Body of pancreas (tissue), 4 donors: ENCODE results near the gene IQGAP2. TPM values are rescaled to one million over a fixed set of nuclear protein-coding genes. Genes with fewer than 3 reads are reported as not detected.

ENCODE experiments used
- ATAC-seq: fragments of 150-250 bp; one replicate; pipeline ENCODE4 v1.9.1; 2016
- DNase-seq, 4 donors: peaks; one replicate each; pipeline ENCODE4 v3.0.0-alpha.2; 2019
- H3K27ac ChIP-seq, 4 donors: fragments of 200-600 bp; sonication (generic); 1 replicate in 3 of 4; 2 replicates in 1 of 4; pipeline versions ENCODE4 v1.5.1 to v1.6.1; 2016 to 2019; ENCODE audit warnings: mild to moderate bottlenecking in 1 of 4, mixed read lengths in 1 of 4, moderate library complexity in 1 of 4
- H3K27me3 ChIP-seq, 2 donors: fragments of 200-600 bp; sonication (generic); one replicate each; pipeline ENCODE4 v1.6.0; 2016; ENCODE audit warnings: mild to moderate bottlenecking in 1 of 2
- H3K36me3 ChIP-seq, 2 donors: fragments of 200-600 bp; sonication (generic); replicated peaks in 1 of 2; 2 replicates each; pipeline ENCODE4 v1.5.1; 2016; ENCODE audit warnings: low read depth in 2 of 2; ENCODE audit not compliant: insufficient read depth in 1 of 2
- H3K4me1 ChIP-seq: fragments of 200-600 bp; sonication (generic); one replicate; pipeline ENCODE4 v1.6.0; 2016
- H3K4me3 ChIP-seq, 2 donors: fragments of 200-600 bp; sonication (generic); 1 replicate in 1 of 2; 2 replicates in 1 of 2; pipeline ENCODE4 v1.5.1; 2016 to 2019
- H3K9me3 ChIP-seq, 3 donors: fragments of 200-600 bp; sonication (generic); 1 replicate in 2 of 3; 2 replicates in 1 of 3; pipeline ENCODE4 v1.5.1; 2016
- CTCF ChIP-seq, 7 experiments: fragments of 450-650 bp in 4 of 7; fragments of 200-600 bp in 3 of 7; sonication (generic) in 3 of 7; IDR thresholded peaks; one replicate each; pipeline ENCODE4 v1.5.1; 2016 to 2019; ENCODE audit warnings: antibody characterized with exemption in 7 of 7
- POLR2A ChIP-seq, 3 donors: fragments of 450-650 bp; IDR thresholded peaks; one replicate each; pipeline ENCODE4 v1.6.1; 2016; ENCODE audit warnings: antibody characterized with exemption in 3 of 3, mild to moderate bottlenecking in 2 of 3
- WGBS, 2 donors: methylation state at CpG; one replicate each; pipeline ENCODE4 v1.1.5; 2017; 5-methylcytosine and 5-hydroxymethylcytosine counted together
- intact Hi-C: fragments of 100-400 bp; cut with DNase I; formaldehyde crosslinking; loops from one replicate; pipeline ENCODE4 v1.15.1; 2023
- small RNA-seq: library from RNA; depleted of rRNA; stranded (forward); fragments of <200 nt; gene quantifications from one replicate; pipeline ENCODE3, GENCODE V24; 2016
- total RNA-seq, 2 donors: library from RNA; depleted of rRNA; stranded (reverse); fragments of >200 nt; gene quantifications; one replicate each; pipeline ENCODE4 v1.1.0, GENCODE V29; 2016

IQGAP2 gene
- total RNA-seq, 2 donors from 2014 or later, result 41.2 to 49.5 TPM

DNA sequence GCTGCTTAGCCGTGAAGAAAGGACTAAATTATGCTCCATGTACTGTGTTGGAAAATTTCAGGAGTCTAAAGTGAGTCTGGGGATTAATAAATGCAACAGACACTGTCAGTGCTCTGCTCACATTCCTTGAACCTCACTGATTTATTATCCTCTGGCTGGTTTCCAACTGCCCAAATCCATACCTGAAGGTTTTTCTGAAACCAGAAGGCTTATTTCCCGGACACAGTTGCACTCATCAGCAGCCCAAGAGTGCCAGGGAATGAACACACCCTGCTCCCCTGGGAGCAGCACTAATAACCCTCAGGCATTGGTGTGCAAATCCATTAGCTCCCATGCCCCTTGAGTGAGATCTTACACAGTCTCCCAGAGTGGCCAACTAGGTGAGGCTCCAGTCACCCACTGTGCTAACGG lies 351.6 kb downstream of the IQGAP2 start:
- 71% methylated on average over 3 of the region's 3 CpGs for WGBS, 2 donors
- Histone ChIP-seq H3K36me3 (no peaks in the 10 kb centered on the region), H3K27me3 (no peaks in the 10 kb centered on the region), H3K4me3 (no peak overlapping the region), H3K27ac (no peak overlapping the region), H3K4me1 (no peaks in the 10 kb centered on the region), H3K9me3 (no peaks in the 10 kb centered on the region)
- no peak for DNase-seq
- no peak for TF ChIP-seq POLR2A (IDR thresholded peaks at IDR 0.05)
- TF ChIP-seq CTCF (IDR thresholded peaks at IDR 0.05), result no peak
- no peak for ATAC-seq
- intact Hi-C loops, result no loop called here

DNA sequence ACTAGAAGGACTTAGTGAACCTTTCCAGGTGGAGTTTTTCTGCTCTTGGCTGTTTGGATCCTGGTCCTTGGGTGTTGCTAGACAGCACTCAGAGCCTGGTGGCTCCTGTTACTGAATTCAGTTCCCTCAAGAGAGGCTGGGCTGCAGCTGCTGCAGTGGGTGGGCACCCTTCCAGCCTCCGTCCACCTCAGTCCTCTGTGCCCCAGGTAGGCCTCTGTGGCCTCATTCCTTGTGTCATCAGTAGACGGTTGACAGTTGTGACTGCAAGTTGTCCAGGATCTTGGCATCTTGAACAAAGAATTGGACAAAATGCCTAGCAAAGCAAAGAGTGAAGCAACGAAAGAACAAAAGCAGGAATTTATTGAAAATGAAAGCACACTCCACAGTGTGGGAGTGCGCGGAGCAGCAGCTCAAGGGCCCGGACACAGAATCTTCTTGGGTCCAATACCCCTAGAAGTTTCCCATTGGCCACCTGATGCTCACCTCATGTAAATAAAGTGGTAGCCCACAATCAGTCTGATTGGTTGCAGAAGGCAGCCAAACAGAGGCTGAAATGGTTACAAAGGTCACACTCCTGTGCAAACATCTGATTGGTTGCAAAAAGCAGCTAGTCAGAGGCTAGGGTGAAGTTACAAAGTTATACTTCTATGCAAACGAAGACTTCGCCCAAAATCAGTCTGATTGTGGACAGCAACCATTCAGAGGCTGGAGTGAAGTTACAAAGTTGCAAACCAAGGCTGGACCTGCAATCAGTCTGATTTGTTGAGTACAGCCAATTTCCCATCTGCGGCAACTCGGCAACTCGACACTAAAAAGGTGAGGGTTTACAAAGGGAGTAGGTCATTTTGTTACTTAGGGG lies 352.9 kb downstream of the IQGAP2 start:
- Histone ChIP-seq H3K4me3 (no peak overlapping the region), H3K4me1 (no peaks in the 10 kb centered on the region), H3K27me3 (no peaks in the 10 kb centered on the region), H3K36me3 (no peaks in the 10 kb centered on the region), H3K27ac (no peak overlapping the region), H3K9me3 (no peaks in the 10 kb centered on the region)
- TF ChIP-seq POLR2A (IDR thresholded peaks at IDR 0.05) (no peak), CTCF (IDR thresholded peaks at IDR 0.05) (no peak)
- 78 to 86% methylated on average over 11 of the region's 11 CpGs for WGBS, 2 donors
- ATAC-seq (no peak), DNase-seq (no peak)
- intact Hi-C loops, result no loop called here

DNA sequence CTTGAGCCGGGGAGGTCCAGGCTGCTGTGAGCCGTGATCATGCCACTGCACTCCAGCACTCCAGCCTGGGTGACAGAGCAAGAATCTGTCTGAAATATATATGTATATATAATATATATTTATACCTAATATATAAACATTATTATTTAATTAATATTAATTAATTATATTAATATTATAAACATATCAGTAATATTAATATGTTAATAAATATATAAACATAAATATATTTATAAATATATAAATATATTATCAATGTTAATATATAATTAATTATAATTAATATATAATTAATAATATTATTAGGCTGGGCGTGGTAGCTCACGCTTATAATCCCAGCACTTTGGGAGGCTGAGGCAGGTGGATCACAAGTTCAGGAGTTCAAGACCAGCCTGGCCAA lies 354.0 kb downstream of the IQGAP2 start:
- Histone ChIP-seq H3K4me3 (no peak overlapping the region), H3K27ac (no peak overlapping the region), H3K36me3 (no peaks in the 10 kb centered on the region), H3K27me3 (no peaks in the 10 kb centered on the region), H3K9me3 (no peaks in the 10 kb centered on the region), H3K4me1 (no peaks in the 10 kb centered on the region)
- 87 to 89% methylated on average over 4 of the region's 4 CpGs for WGBS, 2 donors
- ATAC-seq (no peak), DNase-seq (no peak)
- intact Hi-C loops, result no loop called here
- TF ChIP-seq CTCF (IDR thresholded peaks at IDR 0.05) (no peak), POLR2A (IDR thresholded peaks at IDR 0.05) (no peak)

Small RNA genes within 50 kb of the gene (small RNA-seq; reads per million reads assigned to genes)
- gene RF02154 (not detected), gene RF02155 (not detected)

Other genes with a start within 250 kb of the IQGAP2 start
- under 1 TPM in 1 of 2 donors, not detected in 1; 0.78 TPM for gene F2RL2, start 220.1 kb downstream of the IQGAP2 start, total RNA-seq